Lower lobe of right lung (tissue), 2 donors: Measurements from ENCODE around the gene LRP8. TPM values are rescaled to one million over a fixed set of nuclear protein-coding genes. Genes with fewer than 3 reads are reported as not detected.

ENCODE experiments used
- ATAC-seq, 2 donors: fragments of 200-7000 bp; cut with Tn5 transposase; one replicate each; pipeline ENCODE4 v1.9.1; 2020 to 2022; ENCODE audit warnings: mild to moderate bottlenecking in 2 of 2, moderate library complexity in 2 of 2
- DNase-seq: peaks from one replicate; pipeline ENCODE4 v3.0.0-alpha.2; 2020
- H3K27ac ChIP-seq: fragments of 200-600 bp; one replicate; pipeline ENCODE4 v1.8.0; 2022
- H3K27me3 ChIP-seq: fragments of 200-600 bp; one replicate; pipeline ENCODE4 v1.8.0; 2022; ENCODE audit warnings: low read depth
- H3K36me3 ChIP-seq: fragments of 200-600 bp; one replicate; pipeline ENCODE4 v1.8.0; 2022; ENCODE audit warnings: mild to moderate bottlenecking
- H3K4me1 ChIP-seq: fragments of 200-600 bp; one replicate; pipeline ENCODE4 v1.8.0; 2022
- H3K4me3 ChIP-seq: fragments of 200-600 bp; one replicate; pipeline ENCODE4 v1.8.0; 2022; ENCODE audit warnings: mild to moderate bottlenecking
- H3K9me3 ChIP-seq: fragments of 200-600 bp; one replicate; pipeline ENCODE4 v1.8.0; 2022
- intact Hi-C: fragments of 100-400 bp; cut with DNase I; formaldehyde crosslinking; loops from one replicate; pipeline ENCODE4 v1.11.0; 2022
- total RNA-seq: library from RNA; stranded (reverse); fragmentation: NEBNext Ultra II Directional; extraction: Animal tissue kit (Norgen Biotek cat#: 25700); gene quantifications from one replicate; pipeline ENCODE4 v1.2.1, GENCODE V29; 2021
- TF ChIP-seq, protein P1 (sequence below): fragments of 200-600 bp; IDR thresholded peaks from one replicate; pipeline ENCODE4 v1.8.0; 2022; ENCODE audit warnings: antibody characterized with exemption, mild to moderate bottlenecking
- donor health status: DM: no; HTN: yes; CAD: no; lungs with severe emphysema.

Gene LRP8
- total RNA-seq, 1 donor from 2014 or later = 9.2 TPM

DNA sequence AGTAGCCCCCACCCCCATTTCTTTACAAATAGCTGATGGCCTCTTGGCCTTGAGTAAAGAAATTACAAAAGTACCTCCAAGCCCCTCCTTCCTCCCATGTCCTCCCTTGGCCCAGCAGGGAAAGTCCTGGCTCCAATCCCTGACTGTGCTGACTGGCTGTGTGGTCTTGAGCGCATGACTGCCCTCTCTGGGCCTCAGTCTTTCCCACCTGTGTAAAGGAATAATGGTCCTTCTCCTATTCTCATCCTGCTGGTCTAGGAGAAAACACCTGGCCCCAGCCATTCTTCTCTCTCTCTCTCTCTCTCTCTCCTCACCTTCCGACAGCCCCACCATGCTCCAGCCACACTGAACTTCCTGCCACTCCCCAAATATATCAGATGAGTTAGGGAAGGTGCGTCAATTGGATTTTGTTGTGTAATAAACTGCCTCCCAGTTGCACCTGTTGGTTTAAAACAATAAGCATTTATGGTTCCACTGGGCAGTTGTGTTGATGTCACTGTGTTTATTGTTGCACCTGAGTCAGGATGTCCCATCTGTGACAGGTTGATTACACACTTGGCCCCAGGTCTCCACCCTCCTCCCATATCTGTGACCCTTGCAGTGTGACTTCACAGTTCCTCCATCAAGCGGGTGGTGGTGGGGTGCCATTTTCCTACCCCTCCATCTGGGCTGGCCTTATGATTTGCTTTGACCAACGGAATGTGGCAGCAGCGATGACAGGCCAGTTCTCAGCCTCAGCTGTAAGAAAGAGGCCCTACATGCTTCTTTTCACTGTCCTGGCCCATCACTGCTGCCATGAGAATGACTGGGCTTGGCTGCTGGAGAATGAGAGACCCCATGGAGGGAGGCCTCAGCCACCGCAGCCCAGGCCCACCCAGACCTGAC lies 22.3 kb upstream of the LRP8 start:
- ATAC-seq (no peak), DNase-seq (no peak)
- Histone ChIP-seq H3K36me3 (no peaks in the 10 kb centered on the region), H3K27ac (no peak overlapping the region), H3K27me3 (no peaks in the 10 kb centered on the region), H3K4me3 (no peak overlapping the region), H3K9me3 (no peaks in the 10 kb centered on the region), H3K4me1 (no peaks in the 10 kb centered on the region)
- intact Hi-C loops = no loop called here
- TF ChIP-seq, protein P1, sequence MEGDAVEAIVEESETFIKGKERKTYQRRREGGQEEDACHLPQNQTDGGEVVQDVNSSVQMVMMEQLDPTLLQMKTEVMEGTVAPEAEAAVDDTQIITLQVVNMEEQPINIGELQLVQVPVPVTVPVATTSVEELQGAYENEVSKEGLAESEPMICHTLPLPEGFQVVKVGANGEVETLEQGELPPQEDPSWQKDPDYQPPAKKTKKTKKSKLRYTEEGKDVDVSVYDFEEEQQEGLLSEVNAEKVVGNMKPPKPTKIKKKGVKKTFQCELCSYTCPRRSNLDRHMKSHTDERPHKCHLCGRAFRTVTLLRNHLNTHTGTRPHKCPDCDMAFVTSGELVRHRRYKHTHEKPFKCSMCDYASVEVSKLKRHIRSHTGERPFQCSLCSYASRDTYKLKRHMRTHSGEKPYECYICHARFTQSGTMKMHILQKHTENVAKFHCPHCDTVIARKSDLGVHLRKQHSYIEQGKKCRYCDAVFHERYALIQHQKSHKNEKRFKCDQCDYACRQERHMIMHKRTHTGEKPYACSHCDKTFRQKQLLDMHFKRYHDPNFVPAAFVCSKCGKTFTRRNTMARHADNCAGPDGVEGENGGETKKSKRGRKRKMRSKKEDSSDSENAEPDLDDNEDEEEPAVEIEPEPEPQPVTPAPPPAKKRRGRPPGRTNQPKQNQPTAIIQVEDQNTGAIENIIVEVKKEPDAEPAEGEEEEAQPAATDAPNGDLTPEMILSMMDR = no peak

DNA sequence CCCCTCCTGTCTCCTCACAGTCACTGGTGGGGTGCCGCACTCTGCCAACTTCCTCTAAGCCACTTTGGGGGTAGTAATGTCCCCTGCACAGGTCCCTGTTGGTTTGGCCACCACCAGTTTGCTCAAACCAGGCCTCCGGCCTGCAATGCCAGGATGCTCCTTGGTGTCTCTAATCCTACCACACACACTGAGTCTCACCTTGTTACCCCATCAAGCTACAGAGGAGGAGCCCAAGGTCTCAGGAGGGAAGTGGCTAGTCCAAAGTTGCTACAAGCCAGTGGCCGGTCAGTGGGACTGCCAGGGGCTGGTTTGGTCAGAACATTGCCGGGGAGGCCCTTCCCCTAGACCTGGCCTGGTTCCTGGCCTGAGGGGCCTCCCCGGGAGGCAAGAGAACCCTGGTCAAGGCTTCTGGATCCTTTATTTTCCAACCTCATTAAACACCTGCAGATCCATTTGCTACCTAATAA lies 21.5 kb upstream of the LRP8 start:
- ATAC-seq (no peak), DNase-seq (no peak)
- Histone ChIP-seq H3K9me3 (no peaks in the 10 kb centered on the region), H3K4me3 (no peak overlapping the region), H3K4me1 (no peaks in the 10 kb centered on the region), H3K36me3 (no peaks in the 10 kb centered on the region), H3K27me3 (no peaks in the 10 kb centered on the region), H3K27ac (no peak overlapping the region)
- TF ChIP-seq, protein P1 = no peak
- intact Hi-C loops = no loop called here

DNA sequence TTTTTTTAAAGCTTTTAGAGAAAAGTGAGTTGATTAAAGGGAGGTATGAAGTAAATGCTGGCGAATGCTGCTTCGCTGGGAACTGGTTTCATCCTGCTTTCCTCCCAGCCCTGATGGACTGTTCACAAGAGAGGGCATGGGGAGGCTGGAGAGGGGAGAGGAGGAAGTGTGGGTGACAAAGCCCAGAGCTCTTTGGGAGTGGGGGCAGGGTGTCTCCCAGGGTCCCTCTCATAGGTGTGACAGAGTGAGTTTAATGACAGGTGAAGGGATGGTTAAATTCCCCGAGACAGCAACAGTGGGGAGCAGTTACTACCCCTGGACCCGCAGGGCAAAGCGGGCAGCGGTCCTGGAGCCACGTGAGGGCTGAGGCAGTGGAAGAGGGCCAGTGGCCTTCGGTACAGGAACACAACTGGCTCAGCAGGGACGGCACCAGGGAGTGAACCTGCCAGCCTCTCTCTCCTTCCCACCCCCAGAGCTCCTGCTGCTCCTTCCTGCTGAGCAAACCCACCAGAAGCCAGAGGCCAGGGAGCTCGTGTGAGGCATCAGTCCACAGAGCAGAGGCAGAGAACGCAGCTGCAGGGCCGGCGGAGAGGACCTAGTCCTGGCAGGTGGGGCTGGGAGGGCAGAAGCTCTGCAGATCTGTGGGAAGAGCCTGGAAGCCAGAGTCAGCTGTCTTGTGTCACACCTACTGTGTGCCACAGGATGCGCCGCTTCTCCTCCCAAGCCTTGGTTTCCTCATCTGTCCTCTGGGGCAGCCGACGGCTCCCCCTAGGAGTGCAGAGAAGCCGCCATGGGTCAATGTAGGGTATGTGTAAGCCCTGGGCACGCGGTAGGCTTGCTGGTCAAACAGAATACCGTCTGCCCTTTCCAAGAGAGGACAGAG lies 20.9 kb upstream of the LRP8 start:
- no peaks in the 10 kb centered on the region for H3K9me3 ChIP-seq
- intact Hi-C loops = no loop called here
- DNase-seq = no peak
- TF ChIP-seq, protein P1 = no peak
- H3K4me3 ChIP-seq = no peak overlapping the region
- no peaks in the 10 kb centered on the region for H3K27me3 ChIP-seq
- H3K36me3 ChIP-seq = no peaks in the 10 kb centered on the region
- no peaks in the 10 kb centered on the region for H3K4me1 ChIP-seq
- H3K27ac ChIP-seq = no peak overlapping the region
- ATAC-seq = peak; percentile 13 to 55

DNA sequence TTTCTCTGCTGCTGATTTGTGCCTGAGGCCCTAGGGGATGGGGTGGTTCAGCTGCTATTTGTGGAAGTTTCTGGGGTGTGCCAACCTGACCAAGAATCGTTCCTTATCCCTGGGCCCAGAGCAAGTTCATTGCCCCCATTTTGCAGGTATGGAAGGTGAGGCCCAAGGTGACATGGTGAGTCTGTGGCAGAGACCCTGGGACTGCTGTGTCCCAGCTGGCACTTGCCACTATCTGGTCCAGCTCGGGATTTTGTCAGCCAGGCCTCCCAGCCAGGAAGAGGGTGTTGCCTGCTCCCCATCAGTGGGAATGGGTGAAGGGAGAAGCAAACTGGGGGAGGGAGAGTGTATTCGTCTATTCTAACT lies 18.9 kb upstream of the LRP8 start:
- no peaks in the 10 kb centered on the region for H3K27me3 ChIP-seq
- no peaks in the 10 kb centered on the region for H3K36me3 ChIP-seq
- ATAC-seq (no peak), DNase-seq (no peak)
- H3K4me3 ChIP-seq = no peak overlapping the region
- no peaks in the 10 kb centered on the region for H3K4me1 ChIP-seq
- no peak overlapping the region for H3K27ac ChIP-seq
- TF ChIP-seq, protein P1 = no peak
- no peaks in the 10 kb centered on the region for H3K9me3 ChIP-seq
- intact Hi-C loops = no loop called here

DNA sequence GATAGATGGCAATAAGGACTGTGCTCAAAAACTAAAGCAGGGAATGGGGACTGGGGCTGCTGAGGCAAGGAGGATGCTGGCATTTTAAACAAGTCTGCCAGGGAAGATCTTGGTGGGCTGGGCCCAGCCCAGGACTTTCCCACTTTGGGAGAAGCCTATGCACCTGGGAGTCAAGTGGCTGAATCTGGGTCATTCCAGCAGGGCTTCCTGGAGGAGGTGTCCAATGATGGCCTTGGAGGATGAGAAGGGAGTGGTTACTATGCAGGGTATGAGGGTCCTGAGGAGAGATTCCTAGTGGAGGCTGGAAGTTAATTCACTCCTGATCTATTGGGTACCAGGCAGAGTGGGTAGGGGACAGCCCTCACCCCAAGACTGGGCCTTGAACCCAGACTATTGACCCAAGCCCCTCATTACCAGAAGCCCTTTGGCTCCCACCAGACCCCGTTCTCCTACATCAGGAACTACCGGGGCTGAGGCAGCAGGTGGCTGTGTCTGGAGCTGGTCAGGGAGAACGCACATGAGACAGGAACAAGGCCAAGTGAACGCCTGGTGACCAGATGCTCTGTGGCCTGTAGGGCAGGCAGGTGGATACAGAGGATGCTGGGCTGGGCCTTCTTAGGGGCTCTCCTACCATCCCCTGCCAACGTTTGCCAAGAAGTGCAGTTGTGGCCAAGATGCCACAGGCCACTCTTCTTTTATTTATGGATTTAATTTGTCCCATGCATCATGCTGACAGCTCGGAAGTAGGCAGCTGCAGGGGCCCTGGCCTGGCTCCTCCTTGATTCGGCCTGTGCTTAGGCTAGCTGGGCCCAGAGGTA lies 18.3 kb upstream of the LRP8 start:
- Histone ChIP-seq H3K4me3 (no peak overlapping the region), H3K36me3 (no peaks in the 10 kb centered on the region), H3K9me3 (no peaks in the 10 kb centered on the region), H3K27me3 (no peaks in the 10 kb centered on the region), H3K4me1 (no peaks in the 10 kb centered on the region), H3K27ac (no peak overlapping the region)
- intact Hi-C loops = no loop called here
- no peak for DNase-seq
- ATAC-seq = no peak
- TF ChIP-seq, protein P1 = no peak
